Measurements from ENCODE around the gene MAD1L1.
A peak's percentile ranks its signal among the peaks of the same experiment; 100 is the strongest.
"Not testable (repeated sequence)": the region's sequence is repeated elsewhere in the genome, so short reads cannot be mapped to it uniquely, and the experiment has no call there.

Gene MAD1L1

GRCh38 chr7:2173189-2173827 is 59.4 kb downstream of the MAD1L1 start:
- DNase-seq (ENCODE audit: low read depth): no peak

GRCh38 chr7:2172311-2173188 is 60.2 kb downstream of the MAD1L1 start:
- peak; percentile 36 for DNase-seq (ENCODE audit: low read depth)

- DNase-seq (ENCODE audit: low read depth): no peak
These were observed 60.9 kb downstream of the MAD1L1 start for GRCh38 chr7:2171855-2172254.

- no peak for DNase-seq (ENCODE audit: low read depth)
These were observed 61.9 kb downstream of the MAD1L1 start for GRCh38 chr7:2170576-2171521.

- no peak for DNase-seq (ENCODE audit: low read depth)
These were observed 62.7 kb downstream of the MAD1L1 start for GRCh38 chr7:2169923-2170575.

- DNase-seq (ENCODE audit: low read depth): no peak
These were observed 64.0 kb downstream of the MAD1L1 start for GRCh38 chr7:2168615-2169311.

- no peak for DNase-seq (ENCODE audit: low read depth)
These were observed 66.0 kb downstream of the MAD1L1 start for GRCh38 chr7:2166625-2167280.

- DNase-seq (ENCODE audit: low read depth): no peak
These were observed 66.8 kb downstream of the MAD1L1 start for GRCh38 chr7:2165610-2166594.

GRCh38 chr7:2165239-2165609 is 67.5 kb downstream of the MAD1L1 start:
- DNase-seq (ENCODE audit: low read depth): no peak

- DNase-seq (ENCODE audit: low read depth): no peak
These were observed 68.1 kb downstream of the MAD1L1 start for GRCh38 chr7:2164646-2165045.

- no peak for DNase-seq (ENCODE audit: low read depth)
These were observed 68.9 kb downstream of the MAD1L1 start for GRCh38 chr7:2163600-2164555.

- DNase-seq (ENCODE audit: low read depth): no peak
These were observed 69.8 kb downstream of the MAD1L1 start for GRCh38 chr7:2162959-2163358.

- DNase-seq (ENCODE audit: low read depth): not testable (repeated sequence)
These were observed 70.5 kb downstream of the MAD1L1 start for GRCh38 chr7:2162004-2162902.

- no peak for DNase-seq (ENCODE audit: low read depth)
These were observed 73.6 kb downstream of the MAD1L1 start for GRCh38 chr7:2159176-2159520.

GRCh38 chr7:2158331-2159175 is 74.2 kb downstream of the MAD1L1 start:
- no peak for DNase-seq (ENCODE audit: low read depth)

Measured in HS-5 (cell line).